HG03565 (cell line): ENCODE data around the gene CD33.
"Not testable (repeated sequence)": the region's sequence is repeated elsewhere in the genome, so short reads cannot be mapped to it uniquely, and the experiment has no call there.

Experiments used
- ATAC-seq: cut with Tn5 transposase; IDR thresholded peaks from one replicate; pipeline ENCODE4 v1.9.1; 2021; ENCODE audit warnings: mild to moderate bottlenecking, moderate library complexity; ENCODE audit not compliant: unreplicated experiment

Gene CD33

GRCh38 chr19:51224898-51225393, at the start of gene CD33:
CD33 (plus strand) TSS chr19:51225080; CDS start chr19:51225119, 39 bp downstream.
- ATAC-seq = not testable (repeated sequence)

DNA sequence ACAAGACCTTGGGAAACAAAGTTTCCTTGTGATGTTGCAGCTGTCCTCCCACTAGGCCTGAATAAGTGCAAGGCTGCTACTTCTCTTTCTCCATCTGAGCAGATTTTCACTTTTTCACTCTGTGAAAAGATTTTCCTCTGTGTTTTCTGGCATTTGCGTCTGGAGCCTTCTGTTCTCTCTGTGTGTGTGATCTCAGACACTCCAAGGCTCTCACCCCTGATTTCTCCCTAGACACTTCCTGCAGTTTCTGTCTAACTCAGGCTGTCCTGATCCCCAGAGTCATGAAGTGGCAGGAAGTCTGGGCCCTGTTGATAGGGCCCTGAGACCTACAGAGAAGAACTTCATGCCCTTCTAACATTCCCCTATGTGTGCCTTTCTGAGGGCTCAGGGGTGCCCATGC, 45.6 kb upstream of the CD33 start:
- ATAC-seq = no peak

- no peak for ATAC-seq
Observed at GRCh38 chr19:51181377-51181912, 43.4 kb upstream of the CD33 start.

DNA sequence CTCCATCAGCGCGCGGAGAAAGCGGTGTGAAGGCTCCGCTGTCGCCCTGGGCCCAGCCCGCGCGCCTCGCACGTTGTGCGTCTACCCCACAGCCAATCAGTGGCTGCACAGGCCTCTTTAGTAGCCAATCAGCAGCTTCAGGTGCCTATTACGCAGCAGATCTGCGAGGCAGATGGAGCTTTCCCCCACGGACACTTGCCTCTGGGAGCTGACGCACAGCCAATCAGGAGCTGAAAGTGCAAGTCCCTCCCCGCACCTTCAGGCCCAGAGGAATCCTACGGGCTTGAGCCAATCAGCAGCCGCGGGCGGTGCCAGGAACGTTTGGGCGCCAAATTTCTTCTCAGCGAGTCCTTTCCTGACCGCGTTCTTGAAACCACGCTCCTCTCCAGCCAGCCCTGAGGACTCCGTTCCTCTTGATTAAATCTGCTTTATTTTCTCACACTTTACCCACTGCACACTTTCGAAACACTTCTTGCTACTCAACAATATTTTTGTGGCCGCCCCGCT, 42.9 kb upstream of the CD33 start:
- ATAC-seq = no peak

- no peak for ATAC-seq
Observed at GRCh38 chr19:51183629-51184028, 41.3 kb upstream of the CD33 start.

GRCh38 chr19:51185069-51185867, 39.6 kb upstream of the CD33 start:
- no peak for ATAC-seq

GRCh38 chr19:51185868-51186215, 39.0 kb upstream of the CD33 start:
- no peak for ATAC-seq

DNA sequence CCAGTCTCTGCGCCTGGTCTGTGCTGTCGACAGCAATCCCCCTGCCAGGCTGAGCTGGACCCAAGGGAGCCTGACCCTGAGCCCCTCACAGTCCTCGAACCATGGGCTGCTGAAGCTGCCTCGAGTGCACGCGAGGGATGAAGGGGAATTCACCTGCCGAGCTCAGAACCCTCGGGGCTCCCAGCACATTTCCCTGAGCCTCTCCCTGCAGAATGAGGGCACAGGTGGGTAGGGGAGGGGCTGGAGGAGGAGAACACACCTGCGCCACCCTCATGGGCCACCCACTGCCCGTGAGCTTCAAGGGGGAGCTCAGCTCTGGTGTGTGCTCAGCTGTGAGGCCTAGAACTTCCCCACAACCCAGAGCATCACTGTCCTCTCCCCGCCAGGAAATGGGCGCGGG, 38.6 kb upstream of the CD33 start:
- no peak for ATAC-seq

DNA sequence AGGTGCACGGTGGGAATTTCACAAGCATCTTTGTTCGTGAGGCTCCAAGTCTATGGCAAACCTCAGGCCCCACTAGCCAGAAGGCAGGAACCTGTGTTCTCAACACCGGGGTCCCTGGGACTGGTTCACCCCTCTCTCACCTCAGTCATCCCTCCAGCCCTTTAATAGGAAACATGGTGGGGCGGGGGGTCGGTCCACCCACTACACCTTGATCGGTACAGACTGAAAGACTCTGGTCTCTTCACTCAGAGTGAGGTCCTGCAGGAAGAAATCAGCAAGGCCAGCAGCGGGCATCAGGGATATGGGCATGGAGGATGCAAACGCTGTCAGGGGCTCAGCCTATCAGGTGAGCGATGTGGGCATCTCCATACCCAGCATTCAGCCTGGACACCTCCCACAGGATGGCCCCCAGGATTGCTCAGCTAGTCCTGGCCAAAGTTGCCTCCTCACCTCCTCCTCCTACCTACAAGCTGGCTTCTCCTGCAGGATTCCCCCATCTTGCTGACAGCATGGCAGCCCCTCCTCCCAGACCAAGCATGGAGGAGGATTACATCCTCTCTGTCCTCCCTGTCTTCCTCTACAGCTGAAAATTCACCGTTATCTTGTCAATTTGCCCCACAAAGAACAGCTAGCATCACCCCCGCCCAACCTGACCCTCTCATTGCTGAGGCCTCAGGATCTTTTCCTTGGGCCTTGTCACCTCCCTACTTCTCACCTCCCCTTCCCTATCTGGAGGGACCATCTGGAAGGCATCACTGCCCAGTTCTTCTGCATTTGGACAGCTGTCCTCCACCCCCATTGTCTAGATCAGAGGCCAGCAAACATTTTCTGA, 37.3 kb upstream of the CD33 start:
- no peak for ATAC-seq

DNA sequence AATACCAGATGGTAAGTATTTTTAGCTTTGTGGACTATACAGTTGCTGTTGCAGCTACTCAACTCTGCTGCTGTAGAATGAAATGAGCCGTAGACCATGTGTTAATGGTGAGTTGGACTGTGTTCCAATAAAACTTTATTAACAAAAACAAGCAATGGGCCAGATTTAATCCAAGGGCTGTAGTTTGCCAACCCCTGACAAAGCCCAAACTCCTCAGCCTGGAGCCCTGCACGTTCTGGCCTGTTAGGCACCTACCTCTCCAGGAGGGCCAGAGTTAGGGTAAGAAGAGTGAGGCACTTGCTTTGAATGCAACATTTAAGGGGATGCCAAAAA, 36.7 kb upstream of the CD33 start:
- no peak for ATAC-seq

DNA sequence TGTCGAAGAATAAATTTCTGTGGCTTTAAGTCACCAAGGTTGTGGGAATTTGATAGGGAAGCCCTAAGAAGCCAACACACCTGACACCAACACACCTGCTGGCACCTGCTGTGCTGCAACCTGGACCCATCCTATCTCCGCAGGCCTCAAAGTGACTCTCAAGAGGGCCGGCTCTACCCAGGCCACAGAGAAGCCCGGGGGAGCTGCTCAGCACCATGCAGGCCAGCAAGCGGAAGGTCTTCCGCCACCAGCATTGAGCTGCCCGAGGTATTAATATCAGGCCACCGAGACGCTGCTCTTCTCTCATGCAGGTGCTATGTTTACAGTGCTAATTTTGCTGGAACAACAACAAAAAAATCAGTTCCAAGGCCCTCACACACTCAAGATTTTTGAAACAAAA, 32.2 kb upstream of the CD33 start:
- no peak for ATAC-seq

GRCh38 chr19:51194527-51195315, 30.2 kb upstream of the CD33 start:
- ATAC-seq = no peak

DNA sequence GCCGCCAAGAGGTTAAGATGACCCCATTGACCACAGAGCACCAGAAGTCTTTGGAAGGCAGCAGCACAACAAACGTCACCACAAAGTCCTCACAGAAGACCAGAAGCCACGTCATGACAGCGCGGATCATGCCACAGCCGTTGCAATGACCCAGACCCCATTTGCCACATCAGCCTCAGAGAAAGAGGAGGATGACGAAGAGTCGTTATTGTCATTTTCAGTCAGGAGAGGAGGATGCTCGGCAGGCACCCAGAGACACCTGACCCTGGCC, 29.6 kb upstream of the CD33 start:
- no peak for ATAC-seq

- no peak for ATAC-seq
Observed at GRCh38 chr19:51195616-51196015, 29.3 kb upstream of the CD33 start.

GRCh38 chr19:51196181-51196580, 28.7 kb upstream of the CD33 start:
- ATAC-seq = no peak

DNA sequence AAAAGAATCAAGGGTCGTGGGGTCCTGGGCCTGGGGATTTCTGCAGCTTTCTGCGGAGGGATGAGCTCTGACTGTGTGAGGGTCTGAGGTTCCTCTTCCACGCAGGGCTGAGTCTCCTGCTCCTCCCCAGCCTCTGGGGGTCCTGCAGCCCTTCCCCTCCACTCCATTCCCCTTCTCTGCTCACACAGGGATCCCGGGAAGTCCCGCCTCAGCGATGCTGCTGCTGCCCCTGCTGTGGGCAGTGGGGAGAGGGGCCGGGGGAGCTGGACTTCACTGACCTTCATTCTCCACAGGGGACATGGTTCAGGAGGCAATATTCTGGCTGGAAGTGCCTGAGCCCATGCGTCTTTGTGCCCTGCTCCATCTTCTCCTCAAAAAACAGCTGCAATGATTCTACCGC, 26.2 kb upstream of the CD33 start:
- ATAC-seq = no peak

DNA sequence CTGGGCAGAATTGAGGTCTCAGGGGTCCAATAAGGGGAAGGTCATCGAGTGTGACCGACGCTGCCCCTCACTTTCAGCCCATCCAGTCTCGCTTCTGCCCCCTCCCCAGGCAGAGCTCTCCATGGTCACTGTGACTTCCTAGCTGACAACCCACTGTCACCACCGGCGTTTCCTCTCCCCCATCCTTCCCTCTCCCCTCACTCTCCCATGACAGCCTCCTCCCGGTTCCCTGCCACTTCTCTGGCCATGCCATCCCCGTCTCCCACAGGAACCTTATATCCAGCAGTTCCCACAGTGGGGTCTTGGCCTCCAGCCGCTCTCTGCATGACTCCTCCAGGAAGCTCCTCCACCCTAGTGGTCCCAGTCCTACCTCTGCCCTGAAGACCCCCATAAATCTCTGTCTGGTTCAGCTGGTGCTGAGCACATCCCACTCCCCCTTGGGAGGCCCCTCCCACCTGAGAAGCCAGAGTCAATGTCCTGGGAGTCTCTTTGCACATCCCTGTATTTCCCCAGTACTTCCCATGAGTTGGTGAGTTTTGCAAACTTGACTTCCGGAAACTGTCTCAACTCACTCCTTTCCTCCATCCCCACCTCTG, 24.7 kb upstream of the CD33 start:
- no peak for ATAC-seq

- ATAC-seq = no peak
Observed at GRCh38 chr19:51201712-51202111, 23.2 kb upstream of the CD33 start.

DNA sequence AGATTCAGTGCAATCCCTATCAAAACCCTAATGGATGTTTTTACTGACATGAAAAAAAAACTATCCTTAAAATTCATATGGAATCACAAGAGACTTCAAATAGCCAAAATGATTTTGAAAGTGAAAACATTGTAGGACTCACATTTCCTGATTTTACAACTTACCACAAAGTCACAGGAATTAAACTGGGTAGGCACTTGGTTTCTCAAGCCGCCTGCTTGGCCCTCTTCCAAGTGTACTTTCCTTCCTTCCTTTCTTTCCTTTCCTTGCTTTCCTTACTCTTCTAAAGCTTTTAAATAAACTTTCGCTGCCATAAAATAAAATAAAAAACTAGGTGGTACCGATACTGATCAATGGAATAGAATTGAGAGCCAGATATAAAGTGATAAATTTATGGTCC, 21.0 kb upstream of the CD33 start:
- no peak for ATAC-seq

- no peak for ATAC-seq
Observed at GRCh38 chr19:51204321-51204720, 20.6 kb upstream of the CD33 start.

- no peak for ATAC-seq
Observed at GRCh38 chr19:51207747-51208146, 17.1 kb upstream of the CD33 start.
